ENCODE results near the gene SPIB.

DNA sequence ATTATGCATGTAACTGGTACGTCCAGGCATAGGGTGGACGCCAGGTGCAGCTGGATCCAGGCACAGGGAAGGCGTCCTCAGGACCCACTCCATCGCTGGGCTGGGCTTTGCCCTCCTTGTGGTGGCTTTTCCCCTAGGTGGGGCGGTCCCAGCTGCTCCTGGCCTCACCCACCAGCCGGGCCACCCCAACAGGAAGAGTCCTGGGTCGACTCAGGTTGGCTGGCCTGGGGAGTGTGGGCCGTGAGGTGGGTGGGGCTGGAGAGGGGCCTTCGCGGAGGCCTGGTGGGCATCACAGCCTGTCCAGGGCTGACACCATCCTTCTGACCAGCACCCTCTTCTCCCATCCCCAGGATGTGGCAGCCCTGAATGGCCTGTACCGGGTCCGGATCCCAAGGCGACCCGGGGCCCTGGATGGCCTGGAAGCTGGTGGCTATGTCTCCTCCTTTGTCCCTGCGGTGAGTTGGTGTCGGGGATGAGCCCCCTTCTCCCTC, 61.1 kb downstream of the SPIB start:
- TF ChIP-seq, protein P1, sequence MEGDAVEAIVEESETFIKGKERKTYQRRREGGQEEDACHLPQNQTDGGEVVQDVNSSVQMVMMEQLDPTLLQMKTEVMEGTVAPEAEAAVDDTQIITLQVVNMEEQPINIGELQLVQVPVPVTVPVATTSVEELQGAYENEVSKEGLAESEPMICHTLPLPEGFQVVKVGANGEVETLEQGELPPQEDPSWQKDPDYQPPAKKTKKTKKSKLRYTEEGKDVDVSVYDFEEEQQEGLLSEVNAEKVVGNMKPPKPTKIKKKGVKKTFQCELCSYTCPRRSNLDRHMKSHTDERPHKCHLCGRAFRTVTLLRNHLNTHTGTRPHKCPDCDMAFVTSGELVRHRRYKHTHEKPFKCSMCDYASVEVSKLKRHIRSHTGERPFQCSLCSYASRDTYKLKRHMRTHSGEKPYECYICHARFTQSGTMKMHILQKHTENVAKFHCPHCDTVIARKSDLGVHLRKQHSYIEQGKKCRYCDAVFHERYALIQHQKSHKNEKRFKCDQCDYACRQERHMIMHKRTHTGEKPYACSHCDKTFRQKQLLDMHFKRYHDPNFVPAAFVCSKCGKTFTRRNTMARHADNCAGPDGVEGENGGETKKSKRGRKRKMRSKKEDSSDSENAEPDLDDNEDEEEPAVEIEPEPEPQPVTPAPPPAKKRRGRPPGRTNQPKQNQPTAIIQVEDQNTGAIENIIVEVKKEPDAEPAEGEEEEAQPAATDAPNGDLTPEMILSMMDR (IDR thresholded peaks at IDR 0.05) = no peak
- no peak for TF ChIP-seq EZH2phosphoT487 (IDR thresholded peaks at IDR 0.05)

Data from neural progenitor cell (in vitro differentiated cells).